HL-60/S4 treated with retinoic acid at 250 ng/mL for 4 days and 3 days (cell line): Measurements from ENCODE around the gene MAGEB4.

Experiments
- in situ Hi-C: fragments of 300-500 bp; cut with MboI; formaldehyde crosslinking; loops from 2 replicates; pipeline ENCODE4 v1.7.0; 2022; ENCODE audit warnings: low sequenced_read_pairs

Gene MAGEB4

DNA sequence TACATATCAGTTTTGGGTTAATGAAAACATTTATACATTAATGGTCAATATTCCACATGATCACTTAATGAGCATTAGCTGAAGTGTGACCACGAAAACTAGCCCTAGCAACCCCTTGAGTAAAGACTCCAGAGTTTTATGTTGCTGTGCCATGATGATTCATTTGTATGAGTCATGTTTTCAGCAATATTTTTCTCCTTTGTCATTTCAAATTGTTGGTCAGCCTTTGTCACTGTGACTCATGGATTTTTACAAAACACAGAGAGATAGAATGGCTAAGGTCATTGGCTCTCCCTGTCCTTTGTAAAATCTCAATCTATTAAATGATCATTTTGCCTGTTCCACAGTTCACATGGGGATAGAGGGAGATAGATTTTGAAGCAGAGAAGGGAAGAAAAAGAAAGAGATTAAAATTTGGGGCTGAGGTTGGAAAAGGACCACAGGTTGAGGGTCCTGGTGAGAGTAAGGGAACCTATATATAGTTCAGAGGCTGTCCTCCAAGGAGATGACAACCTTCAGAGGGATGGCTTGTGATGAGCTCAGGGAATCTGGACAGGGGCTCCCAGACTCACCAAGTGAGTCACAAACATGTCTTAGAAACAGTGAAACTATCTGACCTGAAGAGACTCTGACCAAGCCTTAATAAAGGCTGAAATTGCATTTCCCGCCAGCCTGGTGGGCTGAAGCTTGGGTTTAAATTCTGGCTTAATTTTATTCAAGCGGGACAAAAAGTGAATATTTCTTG, 41.8 kb downstream of the MAGEB4 start:
- in situ Hi-C loops, result no loop called here
